GM19099 (cell line): ENCODE results near the gene FGGY.

Experiments used
- POLR2A ChIP-seq: IDR thresholded peaks from 3 replicates; pipeline ENCODE4 v1.6.1; 2011; ENCODE audit warnings: low read depth; ENCODE audit not compliant: insufficient read length; ENCODE audit errors: extremely low read depth

FGGY gene

GRCh38 chr1:59500950-59501742, 204.3 kb downstream of the FGGY start:
- TF ChIP-seq POLR2A: no peak

- TF ChIP-seq POLR2A: no peak
Observed at GRCh38 chr1:59502009-59502691, 205.3 kb downstream of the FGGY start.

GRCh38 chr1:59504276-59504675, 207.4 kb downstream of the FGGY start:
- no peak for TF ChIP-seq POLR2A

GRCh38 chr1:59505596-59506028, 208.7 kb downstream of the FGGY start:
- TF ChIP-seq POLR2A: no peak

GRCh38 chr1:59506952-59507351, 210.1 kb downstream of the FGGY start:
- no peak for TF ChIP-seq POLR2A

- no peak for TF ChIP-seq POLR2A
Observed at GRCh38 chr1:59509341-59509875, 212.5 kb downstream of the FGGY start.

- no peak for TF ChIP-seq POLR2A
Observed at GRCh38 chr1:59510249-59510648, 213.4 kb downstream of the FGGY start.

GRCh38 chr1:59511476-59512465, 214.9 kb downstream of the FGGY start:
- TF ChIP-seq POLR2A: no peak

- TF ChIP-seq POLR2A: no peak
Observed at GRCh38 chr1:59512702-59513101, 215.8 kb downstream of the FGGY start.

GRCh38 chr1:59514061-59514909, 217.4 kb downstream of the FGGY start:
- no peak for TF ChIP-seq POLR2A

GRCh38 chr1:59516881-59517280, 220.0 kb downstream of the FGGY start:
- no peak for TF ChIP-seq POLR2A

- TF ChIP-seq POLR2A: no peak
Observed at GRCh38 chr1:59520194-59520593, 223.3 kb downstream of the FGGY start.

- TF ChIP-seq POLR2A: no peak
Observed at GRCh38 chr1:59520827-59521418, 224.0 kb downstream of the FGGY start.
